Calu3 (cell line): ENCODE results near the gene PPP1R13B. TPM values are rescaled to one million over a fixed set of nuclear protein-coding genes. Genes with fewer than 3 reads are reported as not detected.

Experiments used
- BruUV-seq: library from RNA; stranded (reverse); fragments of 400-500 nt; replicated peaks from 2 replicates; lab custom pipeline; 2021; lab: Mats Ljungman, UMichigan
- CTCF ChIA-PET: fragments of 300-600 bp; sonication (Branson Sonifier 250); formaldehyde crosslinking; loops from one replicate; lab custom pipeline; 2022; ENCODE audit warnings: antibody characterized with exemption; lab: Charles Lee
- DNase-seq: peaks from one replicate; pipeline ENCODE4 v3.0.0; 2022
- H3K27ac Mint-ChIP-seq: one replicate; pipeline ENCODE4 v1.8.0; 2022; ENCODE audit warnings: mixed read lengths; ENCODE audit not compliant: unreplicated experiment
- H3K27me3 Mint-ChIP-seq: one replicate; pipeline ENCODE4 v1.8.0; 2022; ENCODE audit warnings: mixed read lengths; ENCODE audit not compliant: unreplicated experiment
- H3K36me3 Mint-ChIP-seq: one replicate; pipeline ENCODE4 v1.8.0; 2022; ENCODE audit warnings: mild to moderate bottlenecking, moderate library complexity, mixed read lengths; ENCODE audit not compliant: insufficient read depth, unreplicated experiment
- H3K4me1 Mint-ChIP-seq: one replicate; pipeline ENCODE4 v1.8.0; 2022; ENCODE audit warnings: mild to moderate bottlenecking, low read depth, mixed read lengths; ENCODE audit not compliant: unreplicated experiment
- H3K4me3 Mint-ChIP-seq: one replicate; pipeline ENCODE4 v1.8.0; 2022; ENCODE audit warnings: mild to moderate bottlenecking, low read depth, moderate library complexity, mixed read lengths; ENCODE audit not compliant: unreplicated experiment
- H3K9me3 Mint-ChIP-seq: one replicate; pipeline ENCODE4 v1.8.0; 2022; ENCODE audit warnings: low read depth, mixed read lengths; ENCODE audit not compliant: unreplicated experiment
- CTCF ChIP-seq: fragments of 200-600 bp; IDR thresholded peaks from one replicate; pipeline ENCODE4 v1.8.0; 2022; ENCODE audit warnings: antibody characterized with exemption; ENCODE audit not compliant: unreplicated experiment
- intact Hi-C: fragments of 100-400 bp; cut with micrococcal nuclease; formaldehyde crosslinking; loops from one replicate; pipeline ENCODE4 v1.10.0; 2022; ENCODE audit not compliant: unreplicated experiment
- total RNA-seq: library from RNA; stranded (reverse); gene quantifications from 2 replicates; pipeline ENCODE4 v1.2.3, GENCODE V29; 2022

PPP1R13B gene
- total RNA-seq, 1 experiment from 2014 or later, result 27.7 TPM

- intact Hi-C loops, result no loop called here
- Mint-ChIP-seq H3K27me3 (no peaks in the 10 kb centered on the region), H3K4me3 (peak within 1 kb of the TSS; percentile 94), H3K27ac (peak within 1 kb of the TSS; percentile 100), H3K36me3 (peaks cover 58% of the 10 kb centered on the region), H3K9me3 (no peaks in the 10 kb centered on the region), H3K4me1 (peaks cover 22% of the 10 kb centered on the region)
- CTCF ChIA-PET, result interaction anchor here (0.5 kb wide), 1 partner anchor 315 kb away, joined by 3 read pairs; no protein-coding TSS in a partner anchor
- TF ChIP-seq CTCF, result no peak
- peak; percentile 99 for DNase-seq
- no TSS peak for BruUV-seq
These were observed 132.0 kb downstream of the PPP1R13B start, which contains the start of the genes XRCC3 and ZFYVE21 for GRCh38 chr14:103715052-103716000. Gene XRCC3 (minus strand): TSS chr14:103715451. CDS start chr14:103711087, 4,364 bp downstream. Gene ZFYVE21 (plus strand): TSS chr14:103715810. CDS start chr14:103715842, 32 bp downstream.

DNA sequence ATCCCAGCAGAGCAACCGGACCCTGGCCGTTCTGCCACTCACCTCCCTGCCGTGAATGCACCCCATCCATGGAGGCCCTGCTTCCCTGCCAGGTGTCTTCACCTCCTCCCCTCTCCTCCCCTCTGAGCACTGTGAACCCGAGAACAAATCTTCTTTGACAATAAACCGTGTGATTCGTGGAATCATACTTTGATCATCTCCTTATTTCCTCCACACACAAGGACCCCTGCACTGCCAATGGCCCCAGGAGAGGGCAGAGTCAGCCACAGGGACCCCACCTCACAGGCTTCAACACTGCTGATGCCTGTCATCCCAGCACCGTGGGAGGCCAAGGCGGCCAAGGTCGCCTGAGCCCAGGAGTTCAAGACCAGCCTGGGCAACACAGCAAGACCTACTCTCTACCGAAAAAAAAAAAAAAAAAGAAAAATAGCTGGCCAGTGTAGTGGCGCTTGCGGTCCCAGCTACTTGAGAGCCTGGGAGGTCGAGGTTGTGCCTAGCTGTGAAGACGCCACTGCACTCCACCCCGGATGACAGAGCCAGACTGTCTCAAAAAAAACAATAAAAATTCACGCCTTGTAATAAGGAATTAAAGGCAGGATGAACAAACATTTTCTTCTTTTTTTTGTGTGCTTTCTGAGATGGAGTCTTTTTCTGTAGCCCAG, 133.2 kb downstream of the PPP1R13B start:
- Mint-ChIP-seq H3K9me3 (no peaks in the 10 kb centered on the region), H3K4me3 (peak overlapping the region; percentile 94), H3K27ac (no peak overlapping the region), H3K27me3 (no peaks in the 10 kb centered on the region), H3K4me1 (peaks cover 22% of the 10 kb centered on the region), H3K36me3 (peaks cover 64% of the 10 kb centered on the region)
- CTCF ChIA-PET, result interaction anchor here (0.6 to 1.3 kb wide), 2 partner anchors 14 to 317 kb away, joined by 4 read pairs; no protein-coding TSS in a partner anchor
- DNase-seq, result no peak
- intact Hi-C loops, result no loop called here
- BruUV-seq, result TSS peak; percentile 62
- no peak for TF ChIP-seq CTCF

GRCh38 chr14:103713304-103714062, 133.9 kb downstream of the PPP1R13B start:
- Mint-ChIP-seq H3K36me3 (peaks cover 67% of the 10 kb centered on the region), H3K27ac (peak overlapping the region; percentile 27), H3K4me1 (peaks cover 22% of the 10 kb centered on the region), H3K4me3 (no peak overlapping the region), H3K9me3 (no peaks in the 10 kb centered on the region), H3K27me3 (no peaks in the 10 kb centered on the region)
- no TSS peak for BruUV-seq
- no peak for TF ChIP-seq CTCF
- intact Hi-C loops, result no loop called here
- CTCF ChIA-PET, result interaction anchor here (0.6 to 1.3 kb wide), 2 partner anchors 13 to 316 kb away, joined by 4 read pairs; no protein-coding TSS in a partner anchor
- DNase-seq, result no peak
